Measurements from ENCODE around the gene HELB. TPM values are rescaled to one million over a fixed set of nuclear protein-coding genes. Genes with fewer than 3 reads are reported as not detected.

HELB gene
- total and polyA plus RNA-seq, 2 donors (not counting 3 experiments of a cell fraction or from before 2014, with no cell fraction given) = 0.75 to 4.0 TPM

DNA sequence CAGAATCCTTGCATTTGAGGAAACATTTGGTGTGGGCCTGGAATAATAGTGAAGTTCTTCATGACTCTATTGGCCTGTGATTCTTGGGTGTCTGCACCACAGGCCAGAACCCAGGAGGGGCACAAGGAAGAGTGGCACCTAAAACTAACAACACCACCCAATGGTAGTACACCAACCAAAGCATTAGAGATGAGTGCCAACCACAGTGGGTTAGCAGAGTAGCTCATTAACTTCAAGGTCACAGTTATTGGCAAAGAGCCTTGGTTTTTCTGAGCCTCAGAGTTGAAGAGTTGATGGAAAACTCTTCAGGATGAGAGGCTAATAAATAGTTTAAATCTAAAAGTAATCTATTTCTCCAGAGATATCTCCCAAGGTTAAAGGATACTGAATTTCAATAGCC is 57.0 kb downstream of the HELB start:
- DNase-seq (ENCODE audit: low read depth, low spot score) (no peak), FAIRE-seq (no peak)
- TF ChIP-seq, protein P1, sequence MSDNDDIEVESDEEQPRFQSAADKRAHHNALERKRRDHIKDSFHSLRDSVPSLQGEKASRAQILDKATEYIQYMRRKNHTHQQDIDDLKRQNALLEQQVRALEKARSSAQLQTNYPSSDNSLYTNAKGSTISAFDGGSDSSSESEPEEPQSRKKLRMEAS (IDR thresholded peaks at IDR 0.05; ENCODE audit: insufficient read depth, insufficient read length) = no peak
- no peak for TF ChIP-seq POLR2A (IDR thresholded peaks at IDR 0.05; ENCODE audit: low read depth, low read length)
- no peak for TF ChIP-seq FOS (IDR thresholded peaks at IDR 0.05; ENCODE audit: borderline replicate concordance, insufficient read depth, low read length)
- TF ChIP-seq, protein P2, sequence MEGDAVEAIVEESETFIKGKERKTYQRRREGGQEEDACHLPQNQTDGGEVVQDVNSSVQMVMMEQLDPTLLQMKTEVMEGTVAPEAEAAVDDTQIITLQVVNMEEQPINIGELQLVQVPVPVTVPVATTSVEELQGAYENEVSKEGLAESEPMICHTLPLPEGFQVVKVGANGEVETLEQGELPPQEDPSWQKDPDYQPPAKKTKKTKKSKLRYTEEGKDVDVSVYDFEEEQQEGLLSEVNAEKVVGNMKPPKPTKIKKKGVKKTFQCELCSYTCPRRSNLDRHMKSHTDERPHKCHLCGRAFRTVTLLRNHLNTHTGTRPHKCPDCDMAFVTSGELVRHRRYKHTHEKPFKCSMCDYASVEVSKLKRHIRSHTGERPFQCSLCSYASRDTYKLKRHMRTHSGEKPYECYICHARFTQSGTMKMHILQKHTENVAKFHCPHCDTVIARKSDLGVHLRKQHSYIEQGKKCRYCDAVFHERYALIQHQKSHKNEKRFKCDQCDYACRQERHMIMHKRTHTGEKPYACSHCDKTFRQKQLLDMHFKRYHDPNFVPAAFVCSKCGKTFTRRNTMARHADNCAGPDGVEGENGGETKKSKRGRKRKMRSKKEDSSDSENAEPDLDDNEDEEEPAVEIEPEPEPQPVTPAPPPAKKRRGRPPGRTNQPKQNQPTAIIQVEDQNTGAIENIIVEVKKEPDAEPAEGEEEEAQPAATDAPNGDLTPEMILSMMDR (IDR thresholded peaks at IDR 0.05; ENCODE audit: extremely low read depth in 1 of 2, insufficient read depth in 1 of 2, low read depth in 1 of 2, low read length in 2 of 2) = no peak
- no peak for TF ChIP-seq POLR2AphosphoS5 (IDR thresholded peaks at IDR 0.05; ENCODE audit: insufficient read depth, low read depth, low read length)
- no peak for TF ChIP-seq EZH2 (IDR thresholded peaks at IDR 0.05; ENCODE audit: borderline replicate concordance, low read depth, low read length, severe bottlenecking)
- TF ChIP-seq JUN (IDR thresholded peaks at IDR 0.05; ENCODE audit: borderline replicate concordance, insufficient read depth, insufficient read length, low read depth) = no peak
- no peak for TF ChIP-seq GATA2 (IDR thresholded peaks at IDR 0.05; ENCODE audit: insufficient read depth, insufficient read length, low read depth, low read length)
- no peak for TF ChIP-seq MYC (IDR thresholded peaks at IDR 0.05; ENCODE audit: low read depth, low read length)
- ChIA-PET CTCF (interaction anchor here (1.3 kb wide), 1 partner anchor 11 kb away, joined by 3 read pairs; no protein-coding TSS in a partner anchor), POLR2A (no interaction called here)
- intact Hi-C loops (cut with micrococcal nuclease) = no loop called here
- H3K9ac ChIP-seq (replicated peaks; ENCODE audit: extremely low read depth, insufficient read depth, low read length) = no peak overlapping the region
- H3K9me1 ChIP-seq (replicated peaks; ENCODE audit: control insufficient read depth, extremely low read depth, insufficient read depth, low read length) = no peaks in the 10 kb centered on the region
- H3K79me2 ChIP-seq (ENCODE audit: control insufficient read depth, insufficient read depth, low read length) = no peaks in the 10 kb centered on the region
- no peak overlapping the region for H3K4me2 ChIP-seq (ENCODE audit: insufficient read depth, low read length)
- BruUV-seq (replicated peaks) = no TSS peak
- H3K27ac ChIP-seq (ENCODE audit: insufficient read depth, low read depth, low read length) = no peak overlapping the region
- dilution Hi-C loops (cut with MboI; ENCODE audit: extremely low pct_ligation_motif_present, low sequenced_read_pairs) = no loop called here
- no peaks in the 10 kb centered on the region for H3K36me3 ChIP-seq (ENCODE audit: control insufficient read depth in 2 of 2, extremely low read depth in 1 of 2, insufficient read depth in 2 of 2, low read length in 2 of 2)
- no peaks in the 10 kb centered on the region for H4K20me1 ChIP-seq (replicated peaks; ENCODE audit: control insufficient read depth, extremely low read depth, insufficient read depth, low read length)
- H3K4me1 ChIP-seq (ENCODE audit: control insufficient read depth, extremely low read depth, insufficient read depth, low read length) = no peaks in the 10 kb centered on the region
- H3K27me3 ChIP-seq (ENCODE audit: control insufficient read depth in 2 of 2, insufficient read depth in 2 of 2, low read length in 2 of 2) = no peaks in the 10 kb centered on the region
- H3K9me3 ChIP-seq (replicated peaks; ENCODE audit: control insufficient read depth, insufficient read depth, low read length) = no peaks in the 10 kb centered on the region
- no peak overlapping the region for H2AFZ ChIP-seq (ENCODE audit: low read depth, low read length)
- H3K4me3 ChIP-seq (replicated peaks in 1 of 3; ENCODE audit: insufficient read depth in 1 of 3, low read depth in 1 of 3, low read length in 3 of 3) = no peak overlapping the region
